ENCODE data around the gene BABAM1. TPM values are rescaled to one million over a fixed set of nuclear protein-coding genes. Genes with fewer than 3 reads are reported as not detected.

Gene BABAM1
- total RNA-seq, 1 experiment from 2014 or later, result 93.3 TPM

DNA sequence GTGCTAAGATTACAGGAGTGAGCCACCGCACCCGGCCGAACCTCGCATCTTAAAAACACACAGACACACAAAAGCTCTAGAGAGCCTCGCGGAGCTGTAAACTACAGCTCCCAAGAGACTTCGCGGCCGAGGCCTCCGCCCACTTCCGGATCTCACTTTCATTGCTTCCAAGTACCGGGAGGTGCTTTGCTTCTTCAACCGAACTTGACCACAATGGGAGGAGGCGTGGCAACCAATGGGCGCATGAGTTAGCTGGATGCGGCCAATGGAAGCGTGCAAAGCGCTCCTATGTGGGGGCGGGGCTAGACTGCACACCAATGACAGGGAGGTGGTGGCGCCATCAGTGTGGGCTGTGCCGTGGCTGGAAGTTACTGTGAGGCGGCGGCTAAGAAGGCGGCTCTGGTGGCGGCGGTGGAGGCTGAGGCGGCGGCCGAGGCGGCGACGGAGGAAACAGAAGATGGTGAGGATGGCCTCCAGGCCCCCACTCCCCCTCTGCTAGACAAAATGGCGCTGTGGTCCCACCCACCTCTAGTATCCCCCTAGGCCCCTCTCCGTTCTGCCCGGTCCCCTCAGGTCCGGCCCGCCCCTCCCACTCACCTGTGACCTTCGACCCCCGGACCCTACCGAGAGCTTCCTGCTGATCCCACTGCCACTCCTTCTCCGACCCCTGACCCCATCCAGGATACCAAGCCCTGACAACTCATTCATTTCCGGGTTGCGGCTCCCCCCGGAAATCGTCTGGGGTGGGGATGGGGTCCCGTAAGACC is 42.1 kb downstream of the BABAM1 start, which contains the start of gene DDA1:
DDA1 (plus strand) TSS at position 366 of the 767 bp plus-strand sequence; CDS start at position 458, 92 bp downstream.
- no peaks in the 10 kb centered on the region for H3K9me2 ChIP-seq (ENCODE audit: insufficient read depth)
- TF ChIP-seq FOSL1 (IDR thresholded peaks at IDR 0.05; ENCODE audit: low read depth) (no peak), YY1 (IDR thresholded peaks at IDR 0.05; ENCODE audit: extremely low read depth, insufficient replicate concordance, low read depth, low read length) (no peak), SRF (IDR thresholded peaks at IDR 0.05; ENCODE audit: low read depth) (no peak), POLR2AphosphoS5 (IDR thresholded peaks at IDR 0.05; ENCODE audit: low read depth, low read length) (peak; percentile 63), EZH2 (IDR thresholded peaks at IDR 0.05) (no peak), SIN3A (IDR thresholded peaks at IDR 0.05; ENCODE audit: low read depth) (no peak), JUND (IDR thresholded peaks at IDR 0.05) (no peak), ZFX (IDR thresholded peaks at IDR 0.05) (peak; percentile 27; the same call in 1 of the 2 replicates), ZBTB33 (IDR thresholded peaks at IDR 0.05; ENCODE audit: extremely low read depth, insufficient replicate concordance, low read length) (no peak), EZH2phosphoT487 (IDR thresholded peaks at IDR 0.05; ENCODE audit: borderline replicate concordance) (no peak), SP1 (IDR thresholded peaks at IDR 0.05; ENCODE audit: low read depth) (peak; percentile 99), POLR2A (IDR thresholded peaks at IDR 0.05; ENCODE audit: borderline replicate concordance, extremely low read depth, insufficient read depth, insufficient read length) (peak; percentile 49), REST (IDR thresholded peaks at IDR 0.05; ENCODE audit: low read depth) (no peak), CBX3 (IDR thresholded peaks at IDR 0.05; ENCODE audit: low read depth) (no peak), TCF7L2 (IDR thresholded peaks at IDR 0.05; ENCODE audit: borderline replicate concordance, extremely low read depth, insufficient read depth, insufficient read length) (peak; percentile 45), RAD21 (IDR thresholded peaks at IDR 0.05; ENCODE audit: low read depth) (no peak), EGR1 (IDR thresholded peaks at IDR 0.05; ENCODE audit: low read depth) (peak; percentile 71)
- TF ChIP-seq, protein P1, sequence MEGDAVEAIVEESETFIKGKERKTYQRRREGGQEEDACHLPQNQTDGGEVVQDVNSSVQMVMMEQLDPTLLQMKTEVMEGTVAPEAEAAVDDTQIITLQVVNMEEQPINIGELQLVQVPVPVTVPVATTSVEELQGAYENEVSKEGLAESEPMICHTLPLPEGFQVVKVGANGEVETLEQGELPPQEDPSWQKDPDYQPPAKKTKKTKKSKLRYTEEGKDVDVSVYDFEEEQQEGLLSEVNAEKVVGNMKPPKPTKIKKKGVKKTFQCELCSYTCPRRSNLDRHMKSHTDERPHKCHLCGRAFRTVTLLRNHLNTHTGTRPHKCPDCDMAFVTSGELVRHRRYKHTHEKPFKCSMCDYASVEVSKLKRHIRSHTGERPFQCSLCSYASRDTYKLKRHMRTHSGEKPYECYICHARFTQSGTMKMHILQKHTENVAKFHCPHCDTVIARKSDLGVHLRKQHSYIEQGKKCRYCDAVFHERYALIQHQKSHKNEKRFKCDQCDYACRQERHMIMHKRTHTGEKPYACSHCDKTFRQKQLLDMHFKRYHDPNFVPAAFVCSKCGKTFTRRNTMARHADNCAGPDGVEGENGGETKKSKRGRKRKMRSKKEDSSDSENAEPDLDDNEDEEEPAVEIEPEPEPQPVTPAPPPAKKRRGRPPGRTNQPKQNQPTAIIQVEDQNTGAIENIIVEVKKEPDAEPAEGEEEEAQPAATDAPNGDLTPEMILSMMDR (IDR thresholded peaks at IDR 0.05 in 2 of 3, conservative IDR thresholded peaks at IDR 0.05 in 1 of 3; ENCODE audit: borderline replicate concordance in 1 of 3, insufficient read depth in 1 of 3, low read depth in 2 of 3, low read length in 2 of 3), result no peak
- TF ChIP-seq, protein P2, sequence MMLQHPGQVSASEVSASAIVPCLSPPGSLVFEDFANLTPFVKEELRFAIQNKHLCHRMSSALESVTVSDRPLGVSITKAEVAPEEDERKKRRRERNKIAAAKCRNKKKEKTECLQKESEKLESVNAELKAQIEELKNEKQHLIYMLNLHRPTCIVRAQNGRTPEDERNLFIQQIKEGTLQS (IDR thresholded peaks at IDR 0.05), result no peak

More for the DNA sequence above, 42.1 kb downstream of the BABAM1 start, which contains the start of gene DDA1:
- no peaks in the 10 kb centered on the region for H4K20me1 ChIP-seq (ENCODE audit: insufficient read depth)
- peak; percentile 75 for ATAC-seq
- H2AFZ ChIP-seq (ENCODE audit: low read depth, low read length, poor library complexity, severe bottlenecking), result no peak within 1 kb of the TSS
- H3K4me1 ChIP-seq (ENCODE audit: control insufficient read depth in 1 of 2, insufficient read depth in 2 of 2, low read length in 2 of 2), result peaks cover 47 to 64% of the 10 kb centered on the region in 2 experiments
- H3K36me3 ChIP-seq (ENCODE audit: control insufficient read depth in 1 of 2, insufficient read depth in 2 of 2, low read length in 2 of 2), result peaks cover 0 to 7% of the 10 kb centered on the region in 2 experiments; a peak in 3 of 4 replicates
- CTCF ChIA-PET, result interaction anchor here (0.7 to 1.8 kb wide), 12 partner anchors 9 to 530 kb away, joined by 3 to 8 read pairs (median 4); partner anchors contain the start of genes ANO8, BABAM1 and USE1
- peak within 1 kb of the TSS; percentile 80 to 98 for H3K4me3 ChIP-seq (replicated peaks in 1 of 2; ENCODE audit: low read depth in 1 of 2, low read length in 2 of 2)
- POLR2A ChIA-PET, result interaction anchor here (0.6 to 3.2 kb wide), 13 partner anchors 8 to 457 kb away, joined by 4 to 39 read pairs (median 5); partner anchors contain the start of genes ANO8, BABAM1, MVB12A and USE1
- intact Hi-C loops (cut with micrococcal nuclease), result loop anchor here (2.0 kb wide), 1 partner anchor 17 kb away; no protein-coding TSS in a partner anchor
- peak within 1 kb of the TSS; percentile 99 for H3K4me2 ChIP-seq (ENCODE audit: low read length)
- H3K9ac ChIP-seq (ENCODE audit: low read length), result peak within 1 kb of the TSS; percentile 81
- RAD21 ChIA-PET (ENCODE audit: low non-redundant PET in 1 of 2, low total read pairs in 2 of 2, uncharacterized antibody in 2 of 2, unreplicated experiment in 2 of 2), result interaction anchor here (0.8 to 1.6 kb wide), 6 partner anchors 23 to 94 kb away, joined by 3 to 5 read pairs (median 4); partner anchors contain the start of genes ANO8 (in 1 of the 2) and USE1 (in 1 of the 2)
- peak within 1 kb of the TSS; percentile 79 for H3K27ac ChIP-seq (ENCODE audit: low read depth, low read length)
- TSS peak; percentile 59 for BruUV-seq (replicated peaks)
- no peaks in the 10 kb centered on the region for H3K27me3 ChIP-seq (ENCODE audit: insufficient read depth, low read length)
- peaks cover 59% of the 10 kb centered on the region for H3K79me2 ChIP-seq (ENCODE audit: insufficient read depth, low read length)
- peak; percentile 100 for DNase-seq (ENCODE audit: low read depth, low spot score)
- H3K9me3 ChIP-seq (ENCODE audit: control insufficient read depth in 1 of 2, insufficient read depth in 1 of 2, low read depth in 1 of 2, low read length in 2 of 2), result no peaks in the 10 kb centered on the region
